Testis (tissue), 2 donors: ENCODE results near the gene OTOG.

Source experiments
- POLR2A ChIP-seq: fragments of 450-650 bp; IDR thresholded peaks from one replicate; pipeline ENCODE4 v1.6.1; 2017; ENCODE audit warnings: antibody characterized with exemption, mild to moderate bottlenecking, moderate library complexity
- TF ChIP-seq, protein P1 (sequence below), 3 experiments: fragments of 450-650 bp in 2 of 3; fragments of 200-600 bp in 1 of 3; sonication (generic) in 1 of 3; IDR thresholded peaks; one replicate each; pipeline ENCODE4 v1.5.1; 2016 to 2019; ENCODE audit warnings: antibody characterized with exemption in 3 of 3, mild to moderate bottlenecking in 2 of 3, moderate library complexity in 1 of 3

GRCh38 chr11:17633279-17633986 lies 86.4 kb downstream of the OTOG start:
- TF ChIP-seq, protein P1, sequence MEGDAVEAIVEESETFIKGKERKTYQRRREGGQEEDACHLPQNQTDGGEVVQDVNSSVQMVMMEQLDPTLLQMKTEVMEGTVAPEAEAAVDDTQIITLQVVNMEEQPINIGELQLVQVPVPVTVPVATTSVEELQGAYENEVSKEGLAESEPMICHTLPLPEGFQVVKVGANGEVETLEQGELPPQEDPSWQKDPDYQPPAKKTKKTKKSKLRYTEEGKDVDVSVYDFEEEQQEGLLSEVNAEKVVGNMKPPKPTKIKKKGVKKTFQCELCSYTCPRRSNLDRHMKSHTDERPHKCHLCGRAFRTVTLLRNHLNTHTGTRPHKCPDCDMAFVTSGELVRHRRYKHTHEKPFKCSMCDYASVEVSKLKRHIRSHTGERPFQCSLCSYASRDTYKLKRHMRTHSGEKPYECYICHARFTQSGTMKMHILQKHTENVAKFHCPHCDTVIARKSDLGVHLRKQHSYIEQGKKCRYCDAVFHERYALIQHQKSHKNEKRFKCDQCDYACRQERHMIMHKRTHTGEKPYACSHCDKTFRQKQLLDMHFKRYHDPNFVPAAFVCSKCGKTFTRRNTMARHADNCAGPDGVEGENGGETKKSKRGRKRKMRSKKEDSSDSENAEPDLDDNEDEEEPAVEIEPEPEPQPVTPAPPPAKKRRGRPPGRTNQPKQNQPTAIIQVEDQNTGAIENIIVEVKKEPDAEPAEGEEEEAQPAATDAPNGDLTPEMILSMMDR (IDR thresholded peaks at IDR 0.05): no peak
- no peak for TF ChIP-seq POLR2A
